H1 (cell line): Measurements from ENCODE around the gene CCDC138. TPM values are rescaled to one million over a fixed set of nuclear protein-coding genes. Genes with fewer than 3 reads are reported as not detected.

ENCODE experiments used
- polyA plus RNA-seq, 7 experiments: library from polyadenylated mRNA; depleted of rRNA in 3 of 7; stranded (reverse) in 5 of 7; unstranded in 2 of 7; fragments of >200 nt in 5 of 7; fragments of 200-250 nt in 2 of 7; gene quantifications; 1 replicate in 5 of 7; 2 replicates in 1 of 7; 4 replicates in 1 of 7; pipeline versions ENCODE4 v1.2.1 to v1.2.3, GENCODE V29; 2011 to 2013; ENCODE audit warnings: missing spikeins in 2 of 7, mixed read lengths in 2 of 7
- total RNA-seq: library from RNA; stranded (reverse); fragmentation: NEBNext Ultra II Directional; extraction: Animal tissue kit (Norgen Biotek cat#: 25700); gene quantifications from 2 replicates; pipeline ENCODE4 v1.2.1, GENCODE V29; 2021
- TF ChIP-seq, protein P1 (sequence below): fragments of 300-600 bp; sonication (generic); IDR thresholded peaks from 2 replicates; pipeline ENCODE4 v1.7.1; 2012; ENCODE audit warnings: low read length, moderate library complexity, mild to moderate bottlenecking, inconsistent platforms; ENCODE audit not compliant: insufficient replicate concordance

The CCDC138 gene
- total and polyA plus RNA-seq, 2 of the 8 experiments (the other 6 are each of a cell fraction or from before 2014, with no cell fraction given): 8.3 to 29.8 TPM

- TF ChIP-seq, protein P1, sequence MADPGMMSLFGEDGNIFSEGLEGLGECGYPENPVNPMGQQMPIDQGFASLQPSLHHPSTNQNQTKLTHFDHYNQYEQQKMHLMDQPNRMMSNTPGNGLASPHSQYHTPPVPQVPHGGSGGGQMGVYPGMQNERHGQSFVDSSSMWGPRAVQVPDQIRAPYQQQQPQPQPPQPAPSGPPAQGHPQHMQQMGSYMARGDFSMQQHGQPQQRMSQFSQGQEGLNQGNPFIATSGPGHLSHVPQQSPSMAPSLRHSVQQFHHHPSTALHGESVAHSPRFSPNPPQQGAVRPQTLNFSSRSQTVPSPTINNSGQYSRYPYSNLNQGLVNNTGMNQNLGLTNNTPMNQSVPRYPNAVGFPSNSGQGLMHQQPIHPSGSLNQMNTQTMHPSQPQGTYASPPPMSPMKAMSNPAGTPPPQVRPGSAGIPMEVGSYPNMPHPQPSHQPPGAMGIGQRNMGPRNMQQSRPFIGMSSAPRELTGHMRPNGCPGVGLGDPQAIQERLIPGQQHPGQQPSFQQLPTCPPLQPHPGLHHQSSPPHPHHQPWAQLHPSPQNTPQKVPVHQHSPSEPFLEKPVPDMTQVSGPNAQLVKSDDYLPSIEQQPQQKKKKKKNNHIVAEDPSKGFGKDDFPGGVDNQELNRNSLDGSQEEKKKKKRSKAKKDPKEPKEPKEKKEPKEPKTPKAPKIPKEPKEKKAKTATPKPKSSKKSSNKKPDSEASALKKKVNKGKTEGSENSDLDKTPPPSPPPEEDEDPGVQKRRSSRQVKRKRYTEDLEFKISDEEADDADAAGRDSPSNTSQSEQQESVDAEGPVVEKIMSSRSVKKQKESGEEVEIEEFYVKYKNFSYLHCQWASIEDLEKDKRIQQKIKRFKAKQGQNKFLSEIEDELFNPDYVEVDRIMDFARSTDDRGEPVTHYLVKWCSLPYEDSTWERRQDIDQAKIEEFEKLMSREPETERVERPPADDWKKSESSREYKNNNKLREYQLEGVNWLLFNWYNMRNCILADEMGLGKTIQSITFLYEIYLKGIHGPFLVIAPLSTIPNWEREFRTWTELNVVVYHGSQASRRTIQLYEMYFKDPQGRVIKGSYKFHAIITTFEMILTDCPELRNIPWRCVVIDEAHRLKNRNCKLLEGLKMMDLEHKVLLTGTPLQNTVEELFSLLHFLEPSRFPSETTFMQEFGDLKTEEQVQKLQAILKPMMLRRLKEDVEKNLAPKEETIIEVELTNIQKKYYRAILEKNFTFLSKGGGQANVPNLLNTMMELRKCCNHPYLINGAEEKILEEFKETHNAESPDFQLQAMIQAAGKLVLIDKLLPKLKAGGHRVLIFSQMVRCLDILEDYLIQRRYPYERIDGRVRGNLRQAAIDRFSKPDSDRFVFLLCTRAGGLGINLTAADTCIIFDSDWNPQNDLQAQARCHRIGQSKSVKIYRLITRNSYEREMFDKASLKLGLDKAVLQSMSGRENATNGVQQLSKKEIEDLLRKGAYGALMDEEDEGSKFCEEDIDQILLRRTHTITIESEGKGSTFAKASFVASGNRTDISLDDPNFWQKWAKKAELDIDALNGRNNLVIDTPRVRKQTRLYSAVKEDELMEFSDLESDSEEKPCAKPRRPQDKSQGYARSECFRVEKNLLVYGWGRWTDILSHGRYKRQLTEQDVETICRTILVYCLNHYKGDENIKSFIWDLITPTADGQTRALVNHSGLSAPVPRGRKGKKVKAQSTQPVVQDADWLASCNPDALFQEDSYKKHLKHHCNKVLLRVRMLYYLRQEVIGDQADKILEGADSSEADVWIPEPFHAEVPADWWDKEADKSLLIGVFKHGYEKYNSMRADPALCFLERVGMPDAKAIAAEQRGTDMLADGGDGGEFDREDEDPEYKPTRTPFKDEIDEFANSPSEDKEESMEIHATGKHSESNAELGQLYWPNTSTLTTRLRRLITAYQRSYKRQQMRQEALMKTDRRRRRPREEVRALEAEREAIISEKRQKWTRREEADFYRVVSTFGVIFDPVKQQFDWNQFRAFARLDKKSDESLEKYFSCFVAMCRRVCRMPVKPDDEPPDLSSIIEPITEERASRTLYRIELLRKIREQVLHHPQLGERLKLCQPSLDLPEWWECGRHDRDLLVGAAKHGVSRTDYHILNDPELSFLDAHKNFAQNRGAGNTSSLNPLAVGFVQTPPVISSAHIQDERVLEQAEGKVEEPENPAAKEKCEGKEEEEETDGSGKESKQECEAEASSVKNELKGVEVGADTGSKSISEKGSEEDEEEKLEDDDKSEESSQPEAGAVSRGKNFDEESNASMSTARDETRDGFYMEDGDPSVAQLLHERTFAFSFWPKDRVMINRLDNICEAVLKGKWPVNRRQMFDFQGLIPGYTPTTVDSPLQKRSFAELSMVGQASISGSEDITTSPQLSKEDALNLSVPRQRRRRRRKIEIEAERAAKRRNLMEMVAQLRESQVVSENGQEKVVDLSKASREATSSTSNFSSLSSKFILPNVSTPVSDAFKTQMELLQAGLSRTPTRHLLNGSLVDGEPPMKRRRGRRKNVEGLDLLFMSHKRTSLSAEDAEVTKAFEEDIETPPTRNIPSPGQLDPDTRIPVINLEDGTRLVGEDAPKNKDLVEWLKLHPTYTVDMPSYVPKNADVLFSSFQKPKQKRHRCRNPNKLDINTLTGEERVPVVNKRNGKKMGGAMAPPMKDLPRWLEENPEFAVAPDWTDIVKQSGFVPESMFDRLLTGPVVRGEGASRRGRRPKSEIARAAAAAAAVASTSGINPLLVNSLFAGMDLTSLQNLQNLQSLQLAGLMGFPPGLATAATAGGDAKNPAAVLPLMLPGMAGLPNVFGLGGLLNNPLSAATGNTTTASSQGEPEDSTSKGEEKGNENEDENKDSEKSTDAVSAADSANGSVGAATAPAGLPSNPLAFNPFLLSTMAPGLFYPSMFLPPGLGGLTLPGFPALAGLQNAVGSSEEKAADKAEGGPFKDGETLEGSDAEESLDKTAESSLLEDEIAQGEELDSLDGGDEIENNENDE: no peak
Measured at GRCh38 chr2:108916122-108916795, 129.7 kb downstream of the CCDC138 start (continued).
